HCT116 (cell line): Measurements from ENCODE around the gene WIZ. TPM values are rescaled to one million over a fixed set of nuclear protein-coding genes. Genes with fewer than 3 reads are reported as not detected.

ENCODE experiments used
- ATAC-seq: fragments of 200-7000 bp; cut with Tn5 transposase; 2 replicates; pipeline ENCODE4 v1.9.1; 2020; ENCODE audit warnings: mild to moderate bottlenecking, moderate library complexity
- BruUV-seq: library from RNA; stranded (reverse); fragments of 400-500 nt; replicated peaks from 2 replicates; lab custom pipeline; 2021; lab: Mats Ljungman, UMichigan
- CTCF ChIA-PET: fragments of 300-600 bp; sonication (Branson Sonifier 250); formaldehyde crosslinking; loops from one replicate; lab custom pipeline; 2021; ENCODE audit warnings: antibody characterized with exemption; lab: Charles Lee
- POLR2A ChIA-PET: fragments of 300-600, 350-600 bp; sonication (Branson Sonifier 250); formaldehyde crosslinking; loops from one replicate; lab custom pipeline; 2021; ENCODE audit warnings: antibody characterized with exemption; lab: Charles Lee
- RAD21 ChIA-PET, 2 experiments: fragments of 300-600 bp; sonication (Branson Sonifier 250); formaldehyde crosslinking; loops; one replicate each; lab custom pipeline; 2023; ENCODE audit warnings: low total read pairs in 2 of 2; ENCODE audit not compliant: uncharacterized antibody in 2 of 2, unreplicated experiment in 2 of 2, low non-redundant PET in 1 of 2; lab: Charles Lee
- DNase-seq: peaks from one replicate; pipeline ENCODE4 v3.0.0-alpha.2; 2010; ENCODE audit warnings: low read depth, low spot score
- H2AFZ ChIP-seq: fragments of 200-600 bp; shearing (Covaris generic), sonication (generic); 2 replicates; pipeline ENCODE4 v1.6.1; 2017; ENCODE audit warnings: low read depth, mixed run types, mixed read lengths, antibody characterized with exemption, low read length; ENCODE audit not compliant: poor library complexity, severe bottlenecking
- H3K27ac ChIP-seq: 2 replicates; pipeline ENCODE4 v1.5.1; 2012; ENCODE audit warnings: low read depth, low read length
- H3K27me3 ChIP-seq: fragments of 200-600 bp; sonication (generic); 2 replicates; pipeline ENCODE4 v1.6.1; 2016; ENCODE audit warnings: mixed run types, low read length, mixed read lengths; ENCODE audit not compliant: insufficient read depth
- H3K36me3 ChIP-seq, 2 experiments: fragments of 200-500 bp in 1 of 2; fragments of 200-600 bp in 1 of 2; sonication (Bioruptor generic) in 1 of 2; sonication (generic) in 1 of 2; 2 replicates each; pipeline versions ENCODE4 v1.5.1 to v1.6.1; 2014 to 2016; ENCODE audit warnings: low read length in 2 of 2, inconsistent platforms in 1 of 2, mixed read lengths in 1 of 2, mixed run types in 1 of 2; ENCODE audit not compliant: insufficient read depth in 2 of 2, control insufficient read depth in 1 of 2
- H3K4me1 ChIP-seq, 2 experiments: fragments of 200-600 bp in 1 of 2; sonication (generic) in 1 of 2; 2 replicates each; pipeline versions ENCODE4 v1.5.1 to v1.6.1; 2012 to 2017; ENCODE audit warnings: low read length in 2 of 2, inconsistent platforms in 1 of 2, mild to moderate bottlenecking in 1 of 2, mixed read lengths in 1 of 2, mixed run types in 1 of 2, moderate library complexity in 1 of 2; ENCODE audit not compliant: insufficient read depth in 2 of 2, control insufficient read depth in 1 of 2
- H3K4me2 ChIP-seq: fragments of 200-600 bp; sonication (generic); 2 replicates; pipeline ENCODE4 v1.6.1; 2017; ENCODE audit warnings: mixed run types, low read length, mixed read lengths
- H3K4me3 ChIP-seq, 2 experiments: fragments of 200-600 bp in 1 of 2; sonication (generic) in 1 of 2; replicated peaks in 1 of 2; 2 replicates each; pipeline ENCODE4 v1.5.1; 2011 to 2016; ENCODE audit warnings: low read length in 2 of 2, control low read depth in 1 of 2, low read depth in 1 of 2, mild to moderate bottlenecking in 1 of 2, mixed read lengths in 1 of 2, mixed run types in 1 of 2
- H3K79me2 ChIP-seq: fragments of 200-600 bp; sonication (generic); 2 replicates; pipeline ENCODE4 v1.6.1; 2017; ENCODE audit warnings: mild to moderate bottlenecking, mixed run types, low read length, moderate library complexity, mixed read lengths; ENCODE audit not compliant: insufficient read depth
- H3K9ac ChIP-seq: fragments of 200-600 bp; sonication (generic); 2 replicates; pipeline ENCODE4 v1.6.1; 2016; ENCODE audit warnings: low read length, mixed read lengths
- H3K9me2 ChIP-seq: fragments of 200-600 bp; sonication (generic), shearing (Covaris generic); 2 replicates; pipeline ENCODE4 v1.6.1; 2017; ENCODE audit warnings: mixed run types, mild to moderate bottlenecking, moderate library complexity; ENCODE audit not compliant: insufficient read depth
- H3K9me3 ChIP-seq, 2 experiments: fragments of 200-500 bp in 1 of 2; fragments of 200-600 bp in 1 of 2; sonication (Bioruptor generic) in 1 of 2; sonication (generic) in 1 of 2; 2 replicates each; pipeline ENCODE4 v1.6.1; 2014 to 2017; ENCODE audit warnings: low read length in 2 of 2, mixed read lengths in 2 of 2, inconsistent platforms in 1 of 2, low read depth in 1 of 2, mild to moderate bottlenecking in 1 of 2, mixed run types in 1 of 2, moderate library complexity in 1 of 2; ENCODE audit not compliant: control insufficient read depth in 1 of 2, insufficient read depth in 1 of 2
- H4K20me1 ChIP-seq: fragments of 200-600 bp; sonication (generic), shearing (Covaris generic); 2 replicates; pipeline ENCODE4 v1.6.1; 2017; ENCODE audit warnings: mixed run types, mild to moderate bottlenecking, moderate library complexity; ENCODE audit not compliant: insufficient read depth
- ATF3 ChIP-seq: IDR thresholded peaks from 2 replicates; pipeline ENCODE4 v1.6.1; 2012
- CBX3 ChIP-seq: IDR thresholded peaks from 2 replicates; pipeline ENCODE4 v1.6.1; 2012; ENCODE audit warnings: low read depth
- CEBPB ChIP-seq: IDR thresholded peaks from 2 replicates; pipeline ENCODE4 v1.6.1; 2012; ENCODE audit warnings: low read depth
- CTCF ChIP-seq, 3 experiments: fragments of 200-600 bp in 1 of 3; sonication (generic) in 1 of 3; IDR thresholded peaks in 2 of 3; conservative IDR thresholded peaks in 1 of 3; 2 replicates each; pipeline ENCODE4 v1.5.1; 2012 to 2017; ENCODE audit warnings: low read depth in 2 of 3, low read length in 2 of 3, antibody characterized with exemption in 1 of 3, borderline replicate concordance in 1 of 3, control low read depth in 1 of 3, mild to moderate bottlenecking in 1 of 3, mixed read lengths in 1 of 3, mixed run types in 1 of 3, moderate library complexity in 1 of 3; ENCODE audit not compliant: insufficient read depth in 1 of 3
- EGR1 ChIP-seq: IDR thresholded peaks from 2 replicates; pipeline ENCODE4 v1.6.1; 2012; ENCODE audit warnings: low read depth
- ELF1 ChIP-seq: IDR thresholded peaks from 2 replicates; pipeline ENCODE4 v1.6.1; 2012; ENCODE audit warnings: low read depth, borderline replicate concordance
- EZH2phosphoT487 ChIP-seq: fragments of 200-600 bp; IDR thresholded peaks from 2 replicates; pipeline ENCODE4 v1.6.1; 2018; ENCODE audit warnings: antibody characterized with exemption, borderline replicate concordance
- JUND ChIP-seq: IDR thresholded peaks from 2 replicates; pipeline ENCODE4 v1.6.1; 2012
- POLR2A ChIP-seq: IDR thresholded peaks from 2 replicates; pipeline ENCODE4 v1.7.0; 2011; ENCODE audit warnings: borderline replicate concordance; ENCODE audit not compliant: insufficient read depth, insufficient read length; ENCODE audit errors: extremely low read depth
- POLR2AphosphoS5 ChIP-seq: IDR thresholded peaks from 2 replicates; pipeline ENCODE4 v1.6.1; 2011; ENCODE audit warnings: mild to moderate bottlenecking, low read depth, low read length, moderate library complexity
- SRF ChIP-seq: IDR thresholded peaks from 2 replicates; pipeline ENCODE4 v1.6.1; 2012; ENCODE audit warnings: low read depth
- YY1 ChIP-seq: IDR thresholded peaks from 2 replicates; pipeline ENCODE4 v1.6.1; 2011; ENCODE audit warnings: low read length, low read depth, moderate library complexity, mild to moderate bottlenecking; ENCODE audit not compliant: insufficient replicate concordance; ENCODE audit errors: extremely low read depth
- ZBTB33 ChIP-seq: IDR thresholded peaks from 2 replicates; pipeline ENCODE4 v1.6.1; 2011; ENCODE audit warnings: mild to moderate bottlenecking, low read length, moderate library complexity; ENCODE audit not compliant: insufficient replicate concordance; ENCODE audit errors: extremely low read depth
- ZFX ChIP-seq: fragments of 450-650 bp; IDR thresholded peaks from 2 replicates; pipeline ENCODE4 v1.6.1; 2017
- ZNF274 ChIP-seq: fragments of 200-500 bp; sonication (Bioruptor generic); IDR thresholded peaks from 2 replicates; pipeline ENCODE4 v1.6.1; 2014; ENCODE audit warnings: mild to moderate bottlenecking, low read depth, low read length, inconsistent platforms
- intact Hi-C: fragments of 100-400 bp; cut with micrococcal nuclease; formaldehyde crosslinking; loops from 2 replicates; pipeline ENCODE4 v1.10.0; 2022
- total RNA-seq: library from RNA; stranded (reverse); gene quantifications from one replicate; pipeline ENCODE4 v1.2.1, GENCODE V29; 2021; ENCODE audit not compliant: unreplicated experiment

The WIZ gene
- total RNA-seq, 1 experiment from 2014 or later, result 28.4 TPM

GRCh38 chr19:15418579-15419412 lies 31.0 kb downstream of the WIZ start, which contains the start of gene AKAP8L (continued):
- TF ChIP-seq CTCF (IDR thresholded peaks at IDR 0.05 in 2 of 3, conservative IDR thresholded peaks at IDR 0.05 in 1 of 3; ENCODE audit: borderline replicate concordance in 1 of 3, insufficient read depth in 1 of 3, low read depth in 2 of 3, low read length in 2 of 3) (peak; percentile 69 to 78 (median 74)), ATF3 (no peak)

GRCh38 chr19:15418231-15418578 lies 31.6 kb downstream of the WIZ start:
- DNase-seq, result no peak
- CTCF ChIA-PET, result interaction anchor here (1.0 to 5.7 kb wide), 3 partner anchors 38 to 137 kb away, joined by 3 to 68 read pairs (median 11); partner anchors contain the start of gene AKAP8
- peaks cover 7 to 9% of the 10 kb centered on the region in 2 experiments; a peak in 3 of 4 replicates for H3K36me3 ChIP-seq
- H3K4me1 ChIP-seq, result peaks cover 15 to 16% of the 10 kb centered on the region in 2 experiments; a peak in 3 of 4 replicates
- H3K27ac ChIP-seq, result peak overlapping the region; percentile 89
- POLR2A ChIA-PET, result interaction anchor here (1.4 to 3.0 kb wide), 6 partner anchors 9 to 137 kb away, joined by 5 to 22 read pairs (median 10); partner anchors contain the start of gene AKAP8
- no peak for ATAC-seq
- no peak overlapping the region for H2AFZ ChIP-seq
- peaks cover 54% of the 10 kb centered on the region for H3K79me2 ChIP-seq
- no peaks in the 10 kb centered on the region for H3K9me2 ChIP-seq
- peaks cover 4% of the 10 kb centered on the region; the same call in 1 of the 2 replicates for H4K20me1 ChIP-seq
- BruUV-seq, result no TSS peak
- H3K27me3 ChIP-seq, result no peaks in the 10 kb centered on the region
- H3K4me2 ChIP-seq, result peak overlapping the region; percentile 98
- no peaks in the 10 kb centered on the region for H3K9me3 ChIP-seq
- RAD21 ChIA-PET, result interaction anchor here (0.7 to 1.5 kb wide), 3 partner anchors 137 to 535 kb away, joined by 3 to 9 read pairs (median 4); no protein-coding TSS in a partner anchor
- peak overlapping the region; percentile 96 to 100 for H3K4me3 ChIP-seq
- intact Hi-C loops, result loop anchor here (2.0 kb wide), 1 partner anchor 37 kb away; no protein-coding TSS in a partner anchor
- peak overlapping the region; percentile 99 for H3K9ac ChIP-seq
- TF ChIP-seq YY1 (no peak), CEBPB (no peak), POLR2A (no peak), JUND (no peak), ZBTB33 (no peak), EZH2phosphoT487 (no peak), ZNF274 (no peak), POLR2AphosphoS5 (no peak), CBX3 (no peak), ATF3 (no peak), CTCF (IDR thresholded peaks at IDR 0.05 in 2 of 3, conservative IDR thresholded peaks at IDR 0.05 in 1 of 3; ENCODE audit: borderline replicate concordance in 1 of 3, insufficient read depth in 1 of 3, low read depth in 2 of 3, low read length in 2 of 3) (no peak), EGR1 (no peak), ELF1 (no peak), ZFX (no peak), SRF (no peak)
